ENCODE data around the gene MST1R. TPM values are rescaled to one million over a fixed set of nuclear protein-coding genes. Genes with fewer than 3 reads are reported as not detected.
"Not testable (repeated sequence)": the region's sequence is repeated elsewhere in the genome, so short reads cannot be mapped to it uniquely, and the experiment has no call there.

The MST1R gene
- polyA plus RNA-seq, 4 donors = 0.84 to 1.5 (median 1.3) TPM

DNA sequence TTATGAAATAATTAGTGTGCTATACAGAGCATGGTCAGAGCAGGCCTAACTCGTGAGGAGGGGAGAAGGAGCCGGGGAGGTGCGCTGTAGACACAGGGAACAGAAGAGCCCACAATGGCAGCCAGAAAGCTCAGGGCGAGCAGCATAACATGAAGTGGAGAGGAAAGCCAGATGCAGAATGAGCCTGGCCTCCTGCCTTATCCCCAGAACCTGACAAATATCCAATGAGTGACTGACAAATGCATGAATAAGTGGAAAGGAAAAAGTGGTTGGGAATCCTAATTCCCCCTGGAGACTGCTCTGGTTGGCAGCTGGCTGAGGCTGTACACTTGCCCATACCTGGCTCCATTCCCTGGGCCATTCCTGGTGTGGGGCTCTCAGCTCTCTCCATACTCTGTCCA is 9.2 kb upstream of the MST1R start:
- DNase-seq (ENCODE audit: low read depth in 4 of 4, low spot score in 3 of 4) = no peak

DNA sequence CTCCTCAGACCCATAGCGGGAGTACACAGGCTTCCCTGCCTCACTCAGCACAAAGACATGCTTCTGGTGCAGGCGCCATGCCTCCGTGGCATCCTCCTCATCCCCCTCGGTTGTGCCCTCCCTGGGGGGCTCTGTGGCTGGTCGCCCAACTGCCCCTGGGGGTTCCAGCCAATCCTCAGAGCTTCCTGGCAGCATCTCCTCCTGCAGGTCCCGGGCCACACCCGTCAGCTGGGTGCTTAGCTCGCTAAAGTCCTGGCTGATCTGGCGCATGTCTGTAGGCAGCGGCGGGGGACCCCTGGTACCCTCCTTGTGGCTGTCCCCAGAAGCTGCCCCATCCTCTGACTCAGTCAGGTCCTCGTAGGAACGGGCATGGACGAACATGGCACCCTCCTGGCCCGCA is 7.9 kb upstream of the MST1R start:
- no peak for DNase-seq (ENCODE audit: low read depth in 4 of 4, low spot score in 3 of 4)

DNA sequence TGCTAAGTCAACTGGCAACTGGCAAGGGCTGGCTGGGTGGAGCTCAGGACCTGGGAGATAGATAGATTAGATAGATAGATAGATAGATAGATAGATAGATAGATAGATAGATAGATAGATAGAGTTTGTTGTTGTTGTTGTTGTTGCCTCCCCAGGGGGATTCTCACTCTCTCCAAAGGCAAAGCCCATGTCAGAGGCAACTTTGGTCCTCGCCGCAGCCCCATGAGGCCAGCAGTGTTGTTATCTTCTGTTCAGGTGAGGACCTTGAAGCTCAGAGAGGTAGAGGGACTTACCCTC is 7.4 kb upstream of the MST1R start:
- no peak for DNase-seq (ENCODE audit: low read depth in 4 of 4, low spot score in 3 of 4)

DNA sequence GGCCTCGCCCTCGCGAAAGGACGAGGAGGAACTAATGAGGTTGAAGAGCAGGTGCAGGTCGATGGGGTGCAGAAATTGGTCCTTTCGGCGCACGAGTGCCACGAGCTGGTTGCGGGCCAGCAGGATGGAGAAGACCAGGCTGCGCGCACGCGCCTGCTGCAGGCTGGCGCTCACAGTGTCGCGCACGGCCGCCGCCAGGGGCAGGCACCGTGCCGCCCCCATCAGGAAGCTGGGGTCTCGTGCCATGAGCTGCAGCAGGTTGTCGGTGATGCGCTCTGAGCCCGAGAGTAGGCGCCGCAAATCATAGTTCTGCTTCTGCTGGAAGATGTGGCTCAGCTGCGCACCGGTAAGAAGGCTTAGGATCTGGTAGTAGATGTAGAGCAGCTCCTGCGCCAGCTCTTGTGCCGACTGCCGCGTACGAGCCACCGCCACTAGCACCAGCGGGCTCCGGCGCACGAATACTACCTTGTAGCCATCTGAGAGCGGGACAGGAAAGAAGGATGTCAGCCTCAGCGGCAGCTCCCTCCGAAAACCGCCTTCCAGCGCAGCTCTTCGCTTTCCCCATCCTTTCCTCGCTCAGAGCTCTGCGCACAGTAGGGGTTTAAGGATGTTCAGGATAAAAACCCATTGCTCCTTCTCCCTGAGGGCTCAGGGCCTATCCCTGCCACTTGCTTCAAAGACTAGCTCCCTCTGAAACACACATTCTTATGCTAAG is 6.9 kb upstream of the MST1R start:
- DNase-seq (ENCODE audit: low read depth in 4 of 4, low spot score in 3 of 4) = no peak

DNA sequence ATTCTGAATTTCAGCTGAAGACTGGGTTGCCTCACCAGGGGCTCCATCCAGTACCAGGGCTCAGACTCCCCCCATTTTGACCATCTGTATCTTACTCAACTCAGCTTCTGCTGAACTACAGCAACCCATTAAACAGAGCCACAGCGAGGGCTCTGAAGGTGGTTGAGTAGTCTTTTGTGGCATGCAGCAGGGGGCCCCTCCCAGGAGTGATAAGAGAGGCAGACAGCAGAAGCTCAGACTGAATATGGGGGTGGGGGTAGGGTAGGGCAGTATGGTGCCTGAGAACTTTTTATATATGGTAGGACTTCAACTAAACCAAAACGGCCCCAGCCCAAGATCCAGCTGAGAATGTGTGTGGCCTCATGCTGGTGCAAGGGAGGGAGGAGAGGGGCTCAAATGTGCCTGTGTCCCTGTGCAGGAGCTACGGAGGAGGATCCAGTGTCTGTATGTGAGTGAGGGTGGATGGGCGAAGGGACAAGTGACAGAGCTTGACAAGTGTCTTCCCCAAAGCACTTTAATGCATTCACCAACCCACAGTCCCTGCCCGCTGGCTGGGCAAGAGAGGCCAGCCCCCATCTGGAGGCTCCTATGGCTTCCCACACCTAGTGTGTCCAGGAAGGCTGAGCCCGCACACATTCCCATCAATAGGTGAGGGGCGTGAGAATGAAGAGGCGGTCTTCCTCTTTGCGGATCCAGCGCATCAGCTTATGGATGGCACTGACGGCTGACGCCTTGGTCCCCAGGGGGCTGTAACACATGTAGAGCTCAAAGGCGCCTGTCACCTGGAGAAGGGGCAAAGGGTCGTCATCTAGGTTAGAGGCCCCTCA is 4.9 kb upstream of the MST1R start:
- DNase-seq (ENCODE audit: low read depth in 4 of 4, low spot score in 3 of 4) = no peak

DNA sequence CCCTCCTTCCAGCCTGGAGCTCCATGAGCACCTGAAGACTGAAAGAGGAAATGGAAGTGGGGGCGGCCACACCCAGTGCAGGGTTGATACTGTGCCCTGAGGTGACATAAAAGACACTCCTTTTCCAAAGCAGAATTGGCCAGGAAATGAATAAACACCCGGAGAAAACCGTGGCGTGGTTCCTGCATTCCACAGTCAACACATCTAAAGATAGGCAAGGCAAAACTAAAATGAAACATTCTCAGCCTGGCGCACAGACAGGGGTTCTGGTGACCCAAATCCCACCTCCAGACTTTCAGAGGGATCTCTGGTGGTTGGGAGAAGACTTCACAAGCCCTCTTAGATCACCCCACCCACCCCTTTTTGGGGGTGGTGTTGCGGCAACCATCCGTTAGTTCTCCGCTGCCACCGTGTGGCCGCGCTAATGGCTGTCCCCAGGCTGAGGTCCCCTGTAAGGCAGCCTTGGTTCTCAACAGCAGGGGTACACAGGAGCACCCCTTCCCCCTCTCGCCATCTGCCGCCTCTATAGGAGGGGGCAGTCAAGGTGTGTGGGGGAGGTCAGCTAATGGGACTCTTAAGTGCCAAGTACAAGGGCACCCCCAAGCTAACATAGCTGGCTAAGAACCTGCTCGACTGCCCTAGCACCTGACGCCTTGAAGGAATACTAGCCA is 2.5 kb upstream of the MST1R start:
- DNase-seq (ENCODE audit: low read depth in 4 of 4, low spot score in 3 of 4) = no peak

DNA sequence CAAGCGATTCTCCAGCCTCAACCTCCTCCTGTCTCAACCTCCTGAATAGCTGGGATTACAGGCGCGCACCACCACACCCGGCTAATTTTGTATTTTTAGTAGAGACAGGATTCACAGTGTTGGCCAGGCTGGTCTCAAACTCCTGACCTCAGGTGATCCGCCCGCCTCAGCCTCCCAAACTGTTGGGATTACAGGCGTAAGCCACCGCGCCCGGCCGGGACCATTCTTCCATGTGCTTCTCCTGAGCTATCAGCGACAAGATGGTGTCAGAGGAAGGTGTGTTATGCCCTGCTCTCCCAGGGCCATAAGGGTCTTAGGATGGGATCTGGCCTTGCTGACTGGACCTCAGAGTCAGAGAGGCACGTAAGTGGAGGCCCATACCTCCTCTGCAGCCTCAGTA is 775 bp upstream of the MST1R start:
- DNase-seq (ENCODE audit: low read depth in 4 of 4, low spot score in 3 of 4) = not testable (repeated sequence)

DNA sequence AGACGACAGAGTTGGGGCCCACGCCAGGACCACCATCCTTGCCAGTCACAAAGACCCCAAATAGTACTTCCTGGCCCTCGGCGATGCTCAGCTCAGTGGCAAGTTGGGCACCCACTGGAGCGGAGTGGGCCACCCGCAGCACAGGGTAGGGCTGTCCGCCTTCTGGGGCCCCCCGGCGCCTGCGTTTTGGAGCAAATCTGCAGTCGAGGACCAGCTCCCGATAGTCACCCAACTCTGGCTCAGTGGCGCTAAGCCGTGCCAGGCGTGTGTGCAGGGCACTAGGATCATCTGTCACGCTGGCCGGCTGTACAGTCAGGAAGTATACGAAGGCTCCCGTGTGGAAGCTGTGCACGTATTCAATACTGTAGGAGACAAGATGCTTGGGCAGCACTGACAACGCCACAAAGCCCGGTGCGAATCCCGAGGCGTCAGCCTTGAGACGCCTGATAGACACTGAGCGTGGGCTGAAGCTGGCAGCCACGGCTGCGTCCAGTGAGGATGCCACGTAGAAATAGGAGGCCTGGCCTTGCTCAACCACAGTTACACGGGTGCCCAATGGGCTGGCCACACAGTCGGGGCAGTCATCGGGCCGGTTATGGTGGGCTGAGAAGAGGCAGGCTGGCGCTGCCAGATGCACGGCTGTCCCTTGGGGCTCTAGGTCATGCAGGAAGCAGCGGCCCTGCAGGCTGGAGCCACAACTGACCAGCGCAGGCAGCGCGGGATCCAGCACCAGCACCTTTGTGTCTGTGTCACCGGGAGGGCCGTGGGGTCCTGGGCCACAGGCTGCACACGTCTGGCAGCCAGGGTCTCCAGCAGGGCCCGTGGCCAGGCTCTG is 945 bp downstream of the MST1R start:
- DNase-seq (ENCODE audit: low read depth in 4 of 4, low spot score in 3 of 4) = no peak

DNA sequence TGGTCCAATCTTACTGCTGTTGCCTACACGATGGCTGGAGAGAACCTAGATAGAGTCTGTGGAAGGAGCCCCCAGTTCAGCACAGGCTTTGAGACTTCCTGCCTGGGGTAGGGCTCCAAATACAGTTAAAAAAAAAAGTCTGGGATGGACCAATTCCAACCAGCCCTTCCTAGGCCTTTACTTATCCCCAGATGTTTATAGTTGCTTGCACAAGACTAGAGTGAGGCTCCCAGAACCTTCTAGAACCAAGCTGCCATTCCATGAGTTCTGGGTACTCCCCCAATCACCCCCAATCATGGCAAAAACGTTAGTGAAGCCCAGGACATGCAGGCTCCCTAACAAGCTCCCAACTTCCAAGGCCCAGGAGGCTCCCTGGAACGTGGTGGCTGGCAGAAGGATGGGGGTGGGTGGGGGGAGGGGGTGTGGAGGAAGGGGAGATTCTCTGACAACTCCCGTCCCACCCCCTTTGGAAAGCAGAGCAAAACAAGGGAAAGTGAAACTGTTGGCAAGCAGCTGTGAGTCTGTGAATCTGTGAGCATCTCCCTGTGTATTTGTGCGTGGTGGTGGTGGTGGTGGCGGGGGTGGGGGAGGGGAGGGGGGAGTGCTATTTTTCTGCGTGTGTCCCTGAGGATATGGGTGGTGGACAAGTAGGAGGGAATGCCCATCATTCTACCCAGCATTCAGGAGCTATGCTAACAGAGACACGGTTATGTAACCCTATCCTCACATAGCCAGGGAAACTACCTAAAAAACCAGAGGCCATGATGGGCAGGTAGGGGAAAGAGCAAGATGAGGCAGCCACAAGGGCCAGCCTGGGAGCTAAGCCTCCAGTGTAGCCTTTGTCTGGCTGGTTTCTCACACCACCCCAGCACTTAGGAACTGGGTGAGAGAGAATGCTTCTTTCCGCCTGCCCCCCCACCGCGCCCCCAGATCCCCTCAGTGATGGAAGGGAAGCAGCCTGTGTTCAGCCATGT is 2.0 kb downstream of the MST1R start:
- no peak for DNase-seq (ENCODE audit: low read depth in 4 of 4, low spot score in 3 of 4)

DNA sequence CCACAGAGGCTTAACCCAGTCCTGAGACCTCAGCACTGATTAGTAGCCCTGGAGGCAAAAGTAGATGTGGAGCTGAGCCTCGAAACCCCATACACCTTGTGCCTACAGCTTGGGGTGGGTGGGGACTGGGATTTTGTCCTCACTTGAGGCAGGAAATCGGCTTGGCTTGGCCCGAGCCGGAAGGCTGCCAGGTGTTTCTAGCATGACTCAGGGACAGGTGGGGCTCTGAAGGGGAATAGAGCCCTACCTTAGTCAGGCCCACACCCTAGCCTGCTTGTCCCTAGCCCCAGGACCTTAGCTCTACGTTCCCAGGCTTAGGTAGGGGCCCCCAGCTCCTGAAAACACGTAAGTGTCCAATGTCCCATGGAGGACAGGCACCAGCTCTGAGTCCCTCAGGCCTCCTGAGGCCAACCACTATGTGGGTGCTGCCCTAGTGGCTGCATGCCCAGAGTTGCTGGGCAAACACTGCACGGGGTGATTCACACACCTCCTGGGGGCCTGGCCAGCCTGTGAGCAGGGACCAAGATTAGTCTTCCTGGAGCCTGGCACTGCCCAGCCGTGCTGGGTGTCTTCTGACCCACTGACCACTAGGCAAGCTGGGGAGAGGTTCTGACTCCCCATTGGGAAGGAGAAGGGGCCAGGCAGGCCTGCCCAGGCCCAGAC is 3.1 kb downstream of the MST1R start:
- no peak for DNase-seq (ENCODE audit: low read depth in 4 of 4, low spot score in 3 of 4)

DNA sequence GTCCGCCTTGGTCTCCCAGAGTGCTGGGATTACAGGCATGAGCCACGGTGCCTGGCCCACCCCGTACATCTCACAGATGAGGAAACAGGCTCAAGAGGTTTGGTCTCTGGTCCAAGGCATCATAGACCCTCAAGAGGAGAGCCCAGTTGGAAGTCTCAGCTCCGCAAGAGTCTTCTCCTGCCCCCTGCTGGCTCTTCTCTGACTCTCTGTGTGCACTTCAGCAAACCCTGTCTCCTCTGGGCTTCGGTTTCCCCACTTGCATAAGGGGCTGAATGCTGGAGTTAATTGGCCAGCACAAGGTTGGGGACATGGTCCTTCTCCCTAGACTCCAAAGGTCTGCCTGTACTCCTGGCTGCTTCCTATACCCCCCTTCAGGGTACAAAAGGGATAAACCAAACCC is 3.9 kb downstream of the MST1R start:
- no peak for DNase-seq (ENCODE audit: low read depth in 4 of 4, low spot score in 3 of 4)

DNA sequence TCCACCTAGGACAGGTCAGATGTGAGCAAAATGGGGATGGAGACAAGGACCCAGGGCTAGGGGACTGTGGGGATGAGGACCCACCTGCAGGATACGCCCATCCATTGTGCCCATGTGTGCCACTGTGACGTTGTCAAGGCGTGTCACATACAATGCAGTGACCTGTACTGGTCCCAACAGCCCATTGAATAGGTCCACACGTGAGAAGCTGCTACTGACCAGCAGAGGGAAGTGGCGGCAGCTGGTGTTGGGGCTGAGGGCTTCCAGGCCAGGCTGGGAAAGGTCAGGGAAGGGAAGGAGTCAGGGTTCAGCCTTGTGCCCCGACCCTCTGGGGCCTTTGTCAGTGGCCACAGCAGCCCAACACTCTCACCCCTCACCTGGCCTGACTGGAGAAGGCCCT is 4.7 kb downstream of the MST1R start:
- no peak for DNase-seq (ENCODE audit: low read depth in 4 of 4, low spot score in 3 of 4)

DNA sequence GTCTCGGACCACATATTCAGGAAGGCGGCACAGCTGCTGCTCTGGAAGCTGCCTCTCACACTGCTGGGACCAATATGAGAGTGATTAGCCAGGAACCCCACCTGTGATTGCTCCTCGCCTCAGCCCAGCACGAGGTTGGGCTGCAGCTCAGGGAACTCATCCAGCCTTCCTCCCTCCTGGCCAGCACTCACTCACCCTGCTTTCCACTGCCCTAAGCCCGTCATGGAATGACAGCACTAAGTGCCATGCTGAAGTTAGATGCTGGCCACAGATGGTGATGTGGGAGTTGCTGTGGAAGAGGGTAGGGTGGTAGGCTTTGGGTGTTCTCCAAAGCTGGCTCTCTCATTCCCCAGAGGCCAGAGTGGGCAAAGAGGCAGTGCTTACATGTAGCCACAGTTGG is 7.3 kb downstream of the MST1R start:
- no peak for DNase-seq (ENCODE audit: low read depth in 4 of 4, low spot score in 3 of 4)

DNA sequence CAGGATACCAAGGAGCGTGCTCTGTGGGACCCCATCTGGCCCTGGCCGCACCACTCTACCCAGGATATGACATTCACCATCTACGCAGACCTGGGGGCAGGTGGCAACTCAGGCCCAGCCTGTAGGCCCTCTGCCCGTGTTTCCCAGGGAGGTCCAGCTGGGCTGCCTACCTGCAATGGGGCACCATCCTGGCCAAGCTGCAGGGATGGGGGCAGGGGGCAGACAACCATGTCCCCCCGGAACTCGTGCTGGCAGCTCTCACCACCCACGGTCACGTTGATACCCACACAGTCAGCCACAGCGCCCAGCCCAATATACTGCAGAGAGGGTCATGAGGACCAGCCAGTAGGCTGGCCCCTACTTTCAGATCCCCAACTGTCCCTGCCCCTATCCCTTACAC is 7.9 kb downstream of the MST1R start:
- DNase-seq (ENCODE audit: low read depth in 4 of 4, low spot score in 3 of 4) = no peak

DNA sequence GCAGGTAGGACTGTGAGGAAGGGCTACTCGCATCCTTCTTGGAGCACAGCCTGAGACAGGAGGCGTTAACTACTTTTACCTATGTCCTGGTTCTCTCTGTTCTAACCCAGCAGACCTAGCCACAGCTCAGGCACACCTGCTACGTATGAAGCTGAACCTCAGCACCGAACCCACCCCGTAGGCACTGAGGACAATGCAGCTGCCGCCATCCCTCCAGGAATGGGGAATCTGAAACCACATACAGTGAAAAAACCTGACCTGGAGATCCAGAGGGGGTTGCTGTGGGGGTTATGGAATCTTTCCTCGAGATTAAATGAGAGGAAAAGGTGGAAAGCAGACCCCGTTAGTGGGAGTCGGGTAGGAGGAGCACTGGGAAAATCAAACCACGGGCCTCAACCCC is 14.4 kb downstream of the MST1R start:
- DNase-seq (ENCODE audit: low read depth in 4 of 4, low spot score in 3 of 4) = no peak

DNA sequence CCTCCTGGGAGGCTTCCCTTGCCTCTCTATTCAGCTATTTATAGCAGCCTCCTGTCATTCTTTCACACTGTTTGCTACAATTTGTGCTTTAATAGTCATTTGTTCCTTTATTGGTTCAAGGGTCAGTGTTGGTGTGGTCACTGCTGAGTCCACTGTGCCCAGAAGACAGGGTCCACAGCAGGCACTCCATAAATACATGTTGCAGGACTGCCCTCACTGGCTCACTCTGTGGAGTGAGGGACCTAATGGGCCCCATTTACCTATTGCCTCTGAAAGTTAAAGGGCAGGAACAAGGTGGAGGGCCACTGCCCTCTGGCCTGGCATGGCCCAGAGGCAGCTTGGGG is 16.8 kb downstream of the MST1R start:
- DNase-seq (ENCODE audit: low read depth in 4 of 4, low spot score in 3 of 4) = no peak

DNA sequence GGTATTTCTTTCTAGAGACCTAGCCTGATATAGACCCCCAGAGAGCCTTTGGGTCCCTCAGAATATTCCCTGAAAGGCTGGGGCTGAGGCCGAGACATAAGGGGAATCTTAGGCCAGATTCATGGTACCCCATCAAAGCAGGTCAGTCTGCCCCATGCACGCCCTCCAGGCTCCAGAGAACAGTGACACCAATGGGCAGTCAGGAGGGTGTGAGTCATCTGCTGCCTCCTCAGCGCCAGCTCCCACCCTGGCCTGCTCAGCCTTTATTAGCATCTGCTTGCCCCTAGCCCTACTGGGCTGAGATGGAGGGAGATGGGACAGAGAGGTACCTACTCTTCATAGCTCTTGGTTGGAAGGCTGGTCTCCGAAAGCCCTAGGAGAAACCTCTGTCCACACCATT is 19.7 kb downstream of the MST1R start:
- no peak for DNase-seq (ENCODE audit: low read depth in 4 of 4, low spot score in 3 of 4)

DNA sequence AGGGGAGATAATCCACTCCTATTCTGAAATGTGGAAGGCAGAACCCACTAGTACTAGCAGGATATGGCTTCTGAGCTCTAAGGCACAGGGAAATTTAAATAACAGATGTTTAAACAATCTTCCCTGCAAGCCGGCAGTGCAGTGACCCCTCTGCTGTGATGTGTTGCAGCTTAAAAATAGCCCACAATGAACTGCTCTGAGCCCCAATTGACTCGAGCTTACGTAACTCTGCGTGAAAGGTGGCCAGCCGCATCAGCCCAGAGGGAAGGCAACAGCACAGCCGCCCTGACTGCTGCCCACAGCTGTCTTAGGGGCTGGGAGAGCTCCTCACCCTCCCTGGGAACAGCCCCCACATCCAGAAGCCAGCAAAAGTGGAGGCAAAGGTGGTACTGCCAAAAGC is 21.5 kb downstream of the MST1R start:
- no peak for DNase-seq (ENCODE audit: low read depth in 4 of 4, low spot score in 3 of 4)

DNA sequence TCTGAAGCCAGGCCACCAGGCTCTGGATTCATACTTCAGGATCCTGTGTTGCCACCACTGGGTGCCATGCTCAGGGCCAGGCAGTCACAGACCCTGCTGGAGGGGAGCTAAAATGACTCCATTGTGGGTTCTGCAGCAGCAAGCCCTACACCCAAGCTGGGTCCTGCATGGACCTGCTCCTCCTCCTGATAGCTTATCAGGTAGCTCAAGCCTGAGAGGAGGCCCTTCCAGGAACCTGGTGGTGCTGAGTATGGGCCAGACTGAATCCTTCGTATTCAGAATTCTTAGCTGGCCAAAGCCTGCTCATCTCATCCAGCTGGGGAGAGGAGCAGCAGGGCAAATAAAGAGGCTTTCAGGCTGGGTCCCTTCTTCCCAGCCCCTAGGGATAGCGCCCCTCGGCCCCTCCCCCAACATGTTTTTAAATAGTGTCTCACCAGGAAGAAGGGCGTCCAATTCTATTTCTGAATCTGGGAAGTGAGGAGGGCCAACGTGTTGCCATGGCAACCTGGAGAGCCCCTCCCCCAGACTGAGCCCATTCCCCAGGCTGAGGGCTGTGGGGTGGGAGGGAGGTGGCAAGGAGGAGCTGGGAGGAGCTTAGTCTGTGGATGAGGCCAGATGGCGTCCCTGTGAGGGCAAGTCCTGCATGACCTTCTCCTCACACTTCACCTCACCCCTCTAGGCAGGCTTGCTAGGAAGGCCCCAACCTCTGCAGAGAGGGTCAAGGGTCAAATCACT is 22.9 kb downstream of the MST1R start:
- no peak for DNase-seq (ENCODE audit: low read depth in 4 of 4, low spot score in 3 of 4)
